Hepatocyte (in vitro differentiated cells): ENCODE data around the gene CCDC172. TPM values are rescaled to one million over a fixed set of nuclear protein-coding genes. Genes with fewer than 3 reads are reported as not detected.

Source experiments
- DNase-seq: peaks from one replicate; pipeline ENCODE4 v3.0.0-alpha.2; 2016; ENCODE audit warnings: low spot score
- H2AFZ ChIP-seq: fragments of 200-600 bp; sonication (generic); 2 replicates; pipeline ENCODE4 v1.6.0; 2016; ENCODE audit warnings: antibody characterized with exemption, mild to moderate bottlenecking
- H3K27ac ChIP-seq: fragments of 200-600 bp; sonication (generic); 2 replicates; pipeline ENCODE4 v1.5.1; 2016; ENCODE audit warnings: mild to moderate bottlenecking
- H3K27me3 ChIP-seq: fragments of 200-600 bp; sonication (generic); 2 replicates; pipeline ENCODE4 v1.6.1; 2016
- H3K36me3 ChIP-seq: fragments of 200-600 bp; sonication (generic); replicated peaks from 2 replicates; pipeline ENCODE4 v1.5.1; 2016; ENCODE audit warnings: low read depth; ENCODE audit not compliant: insufficient read depth
- H3K4me1 ChIP-seq: fragments of 200-600 bp; sonication (generic); 2 replicates; pipeline ENCODE4 v1.5.1; 2016; ENCODE audit warnings: mild to moderate bottlenecking, moderate library complexity; ENCODE audit not compliant: insufficient read depth
- H3K4me2 ChIP-seq: fragments of 200-600 bp; sonication (generic); 2 replicates; pipeline ENCODE4 v1.6.0; 2016
- H3K4me3 ChIP-seq: fragments of 200-600 bp; sonication (generic); 2 replicates; pipeline ENCODE4 v1.5.1; 2016; ENCODE audit warnings: mild to moderate bottlenecking
- H3K79me2 ChIP-seq: fragments of 200-600 bp; sonication (generic); 2 replicates; pipeline ENCODE4 v1.6.0; 2017; ENCODE audit warnings: mild to moderate bottlenecking
- H3K9me2 ChIP-seq: fragments of 200-600 bp; sonication (generic); replicated peaks from 2 replicates; pipeline ENCODE4 v1.6.0; 2017; ENCODE audit warnings: mild to moderate bottlenecking; ENCODE audit not compliant: insufficient read depth
- H3K9me3 ChIP-seq: fragments of 200-600 bp; sonication (generic); 2 replicates; pipeline ENCODE4 v1.5.1; 2016; ENCODE audit warnings: low read depth, mild to moderate bottlenecking
- H4K20me1 ChIP-seq: fragments of 200-600 bp; sonication (generic); 2 replicates; pipeline ENCODE4 v1.6.0; 2016; ENCODE audit warnings: mild to moderate bottlenecking; ENCODE audit not compliant: insufficient read depth, poor library complexity, severe bottlenecking
- EZH2 ChIP-seq: fragments of 200-600 bp; sonication (generic); IDR thresholded peaks from 2 replicates; pipeline ENCODE4 v1.6.1; 2016; ENCODE audit warnings: antibody characterized with exemption, mild to moderate bottlenecking, borderline replicate concordance
- EZH2phosphoT487 ChIP-seq: fragments of 200-600 bp; sonication (generic); IDR thresholded peaks from one replicate; pipeline ENCODE4 v1.6.1; 2018; ENCODE audit warnings: antibody characterized with exemption, mild to moderate bottlenecking, low read depth, moderate library complexity; ENCODE audit not compliant: unreplicated experiment, severe bottlenecking
- WGBS: methylation state at CpG from one replicate; pipeline ENCODE4 v1.1.6; 2016; ENCODE audit warnings: low lambda C conversion rate; ENCODE audit errors: missing lambda C conversion rate; 5-methylcytosine and 5-hydroxymethylcytosine counted together
- polyA plus RNA-seq: library from polyadenylated mRNA; unstranded; fragments of >200 nt; fragmentation: Nextera tagmentation; extraction: Ambion mirVana; gene quantifications from 2 replicates; pipeline ENCODE4 v1.2.1, GENCODE V29; 2016
- total RNA-seq: library from RNA; depleted of rRNA; stranded (reverse); fragments of >200 nt; gene quantifications from 2 replicates; pipeline ENCODE4 v1.2.3, GENCODE V29; 2014
- TF ChIP-seq, protein P1 (sequence below): fragments of 200-600 bp; sonication (generic); IDR thresholded peaks from 2 replicates; pipeline ENCODE4 v1.5.1; 2016; ENCODE audit warnings: antibody characterized with exemption, mild to moderate bottlenecking; ENCODE audit not compliant: poor library complexity

CCDC172 gene
- total and polyA plus RNA-seq, 2 experiments from 2014 or later, result not detected

DNA sequence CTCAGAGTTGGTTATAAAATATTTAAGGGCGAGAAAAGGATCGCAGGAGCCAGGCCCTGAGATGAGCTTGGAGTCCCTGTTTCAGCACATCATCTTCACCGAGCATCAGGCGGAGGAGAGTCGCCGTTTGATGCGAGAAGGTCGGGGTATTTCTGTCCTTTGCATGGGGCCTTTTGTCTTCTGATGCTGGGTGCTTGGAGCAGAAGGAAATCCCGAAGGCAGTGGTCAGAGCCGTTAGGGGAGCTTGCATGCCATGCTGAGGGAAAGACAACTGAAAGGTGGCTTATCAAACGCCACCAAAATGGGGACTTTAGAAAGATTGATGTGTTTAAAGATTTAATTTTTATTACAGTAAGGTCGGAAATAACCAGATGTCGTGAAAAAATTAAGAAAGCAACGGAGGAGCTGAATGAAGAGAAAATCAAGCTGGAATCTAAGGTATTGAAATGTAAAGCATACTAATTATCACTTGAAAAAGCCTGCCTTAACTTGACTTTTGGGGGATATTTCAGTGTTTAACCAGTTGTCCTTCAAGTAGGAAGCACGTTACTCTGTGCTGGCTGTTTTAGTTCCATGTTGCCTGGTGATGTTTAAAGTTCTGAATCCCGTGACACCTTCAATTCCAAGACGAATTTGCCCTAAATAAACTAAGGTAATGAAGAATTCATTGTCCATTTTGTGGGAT is 845 bp downstream of the CCDC172 start:
- no peak for DNase-seq
- no peaks in the 10 kb centered on the region for H3K79me2 ChIP-seq
- 51% methylated on average over 17 of the region's 17 CpGs for WGBS
- no peak overlapping the region for H3K27ac ChIP-seq
- TF ChIP-seq, protein P1, sequence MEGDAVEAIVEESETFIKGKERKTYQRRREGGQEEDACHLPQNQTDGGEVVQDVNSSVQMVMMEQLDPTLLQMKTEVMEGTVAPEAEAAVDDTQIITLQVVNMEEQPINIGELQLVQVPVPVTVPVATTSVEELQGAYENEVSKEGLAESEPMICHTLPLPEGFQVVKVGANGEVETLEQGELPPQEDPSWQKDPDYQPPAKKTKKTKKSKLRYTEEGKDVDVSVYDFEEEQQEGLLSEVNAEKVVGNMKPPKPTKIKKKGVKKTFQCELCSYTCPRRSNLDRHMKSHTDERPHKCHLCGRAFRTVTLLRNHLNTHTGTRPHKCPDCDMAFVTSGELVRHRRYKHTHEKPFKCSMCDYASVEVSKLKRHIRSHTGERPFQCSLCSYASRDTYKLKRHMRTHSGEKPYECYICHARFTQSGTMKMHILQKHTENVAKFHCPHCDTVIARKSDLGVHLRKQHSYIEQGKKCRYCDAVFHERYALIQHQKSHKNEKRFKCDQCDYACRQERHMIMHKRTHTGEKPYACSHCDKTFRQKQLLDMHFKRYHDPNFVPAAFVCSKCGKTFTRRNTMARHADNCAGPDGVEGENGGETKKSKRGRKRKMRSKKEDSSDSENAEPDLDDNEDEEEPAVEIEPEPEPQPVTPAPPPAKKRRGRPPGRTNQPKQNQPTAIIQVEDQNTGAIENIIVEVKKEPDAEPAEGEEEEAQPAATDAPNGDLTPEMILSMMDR, result no peak
- TF ChIP-seq EZH2phosphoT487, result no peak
- TF ChIP-seq EZH2, result no peak
- no peaks in the 10 kb centered on the region for H3K4me1 ChIP-seq
- no peak overlapping the region for H2AFZ ChIP-seq
- H3K4me3 ChIP-seq, result no peak overlapping the region
- no peak overlapping the region for H3K4me2 ChIP-seq
- H3K9me3 ChIP-seq, result no peaks in the 10 kb centered on the region
- H3K9me2 ChIP-seq, result peaks cover 3% of the 10 kb centered on the region
- H4K20me1 ChIP-seq, result no peaks in the 10 kb centered on the region
- H3K27me3 ChIP-seq, result peaks cover 8% of the 10 kb centered on the region
- H3K36me3 ChIP-seq, result no peaks in the 10 kb centered on the region

DNA sequence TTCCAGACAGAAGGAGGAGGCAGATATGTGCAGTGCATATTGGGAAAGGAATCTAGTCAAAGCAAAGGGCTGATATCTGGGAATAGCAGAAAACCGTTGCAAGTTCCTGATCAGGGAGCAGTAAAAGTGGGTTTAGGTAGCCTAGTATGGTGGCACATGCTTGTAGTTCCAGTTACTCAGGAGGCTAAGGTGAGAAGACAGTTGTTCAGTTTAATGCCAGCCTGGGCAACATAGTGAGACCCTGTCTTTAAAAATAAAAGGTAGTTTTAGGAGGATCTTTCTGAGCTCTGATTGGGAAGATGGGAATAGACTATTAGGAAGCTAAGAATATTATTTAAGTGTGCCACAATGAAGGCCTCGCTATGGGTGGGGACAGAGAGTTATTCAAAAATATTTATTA is 1.7 kb downstream of the CCDC172 start:
- DNase-seq, result no peak
- Histone ChIP-seq H4K20me1 (no peaks in the 10 kb centered on the region), H3K9me3 (no peaks in the 10 kb centered on the region), H3K4me3 (no peak overlapping the region), H3K4me2 (no peak overlapping the region), H3K27me3 (peaks cover 8% of the 10 kb centered on the region), H2AFZ (no peak overlapping the region), H3K4me1 (no peaks in the 10 kb centered on the region), H3K27ac (no peak overlapping the region), H3K36me3 (no peaks in the 10 kb centered on the region), H3K9me2 (peaks cover 3% of the 10 kb centered on the region), H3K79me2 (no peaks in the 10 kb centered on the region)
- 78% methylated on average over 2 of the region's 2 CpGs for WGBS
- TF ChIP-seq, protein P1, result no peak

DNA sequence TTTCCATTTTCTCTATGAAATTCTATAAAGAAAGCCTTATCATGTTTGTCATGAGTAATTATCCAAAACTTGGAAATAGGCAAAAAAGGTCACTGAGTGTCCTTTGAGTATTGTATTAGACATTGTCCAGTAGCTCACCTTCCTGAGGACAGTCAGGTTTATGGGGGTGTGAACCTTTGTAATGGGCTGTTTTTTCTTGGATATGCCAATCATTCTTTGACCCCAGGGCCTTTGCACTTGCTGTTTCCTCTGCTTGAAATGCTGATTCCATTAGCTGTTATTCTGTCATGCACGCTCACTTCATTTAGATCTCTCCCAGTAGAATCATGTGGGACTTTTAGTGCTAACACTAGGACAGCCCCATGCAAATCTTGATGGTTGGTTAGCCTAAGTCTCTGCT is 4.9 kb downstream of the CCDC172 start:
- H4K20me1 ChIP-seq, result no peaks in the 10 kb centered on the region
- H3K27me3 ChIP-seq, result peaks cover 8% of the 10 kb centered on the region
- TF ChIP-seq EZH2 (no peak), EZH2phosphoT487 (no peak)
- TF ChIP-seq, protein P1, result no peak
- H3K79me2 ChIP-seq, result no peaks in the 10 kb centered on the region
- no peak overlapping the region for H3K4me3 ChIP-seq
- WGBS, result 90% methylated on average over 1 of the region's 1 CpG
- H2AFZ ChIP-seq, result no peak overlapping the region
- H3K4me2 ChIP-seq, result no peak overlapping the region
- H3K36me3 ChIP-seq, result no peaks in the 10 kb centered on the region
- no peaks in the 10 kb centered on the region for H3K9me2 ChIP-seq
- no peak for DNase-seq
- H3K9me3 ChIP-seq, result no peaks in the 10 kb centered on the region
- H3K4me1 ChIP-seq, result no peaks in the 10 kb centered on the region
- H3K27ac ChIP-seq, result no peak overlapping the region

DNA sequence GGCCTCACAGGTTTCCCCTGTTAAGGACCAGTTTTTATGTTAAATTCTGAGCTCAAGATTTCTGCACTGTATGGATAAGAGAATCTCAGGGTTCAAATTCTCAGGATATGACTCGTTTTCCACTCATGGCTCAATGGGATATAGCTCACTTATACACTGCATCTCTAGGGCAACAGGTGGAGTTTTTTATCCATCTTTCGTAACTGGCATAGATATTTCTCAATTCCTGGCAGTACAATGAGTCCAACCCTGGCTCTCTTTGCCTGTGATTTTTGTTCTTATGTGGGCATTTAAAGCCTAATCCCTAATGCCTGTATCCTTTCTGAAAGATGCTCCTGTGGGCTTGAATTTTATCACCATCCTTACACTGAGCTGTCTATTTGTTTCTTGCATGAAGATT is 7.6 kb downstream of the CCDC172 start:
- no peak overlapping the region for H3K27ac ChIP-seq

More for the DNA sequence above, 7.6 kb downstream of the CCDC172 start:
- Histone ChIP-seq H3K27me3 (no peaks in the 10 kb centered on the region), H3K4me2 (no peak overlapping the region), H3K4me3 (no peak overlapping the region), H4K20me1 (no peaks in the 10 kb centered on the region), H3K9me3 (no peaks in the 10 kb centered on the region), H3K9me2 (no peaks in the 10 kb centered on the region), H3K79me2 (no peaks in the 10 kb centered on the region), H2AFZ (no peak overlapping the region), H3K4me1 (no peaks in the 10 kb centered on the region), H3K36me3 (no peaks in the 10 kb centered on the region)
- no peak for DNase-seq
- TF ChIP-seq, protein P1, result no peak
- no peak for TF ChIP-seq EZH2phosphoT487
- no peak for TF ChIP-seq EZH2
- 76% methylated on average over 2 of the region's 2 CpGs for WGBS
